Gastrocnemius medialis (tissue), 4 donors: ENCODE results near the gene ISOC1.

ENCODE experiments used
- POLR2A ChIP-seq, 2 donors: fragments of 450-650 bp; IDR thresholded peaks; one replicate each; pipeline ENCODE4 v1.6.1; 2017; ENCODE audit warnings: antibody characterized with exemption in 2 of 2, mild to moderate bottlenecking in 2 of 2, moderate library complexity in 2 of 2
- TF ChIP-seq, protein P1 (sequence below), 5 experiments: fragments of 450-650 bp in 3 of 5; fragments of 200-600 bp in 2 of 5; sonication (generic) in 2 of 5; IDR thresholded peaks in 4 of 5; conservative IDR thresholded peaks in 1 of 5; 1 replicate in 4 of 5; 2 replicates in 1 of 5; pipeline ENCODE4 v1.5.1; 2016 to 2019; ENCODE audit warnings: antibody characterized with exemption in 5 of 5, mild to moderate bottlenecking in 3 of 5, moderate library complexity in 3 of 5

GRCh38 chr5:129074903-129075302, 19.6 kb upstream of the ISOC1 start:
- no peak for TF ChIP-seq POLR2A (IDR thresholded peaks at IDR 0.05)
- TF ChIP-seq, protein P1, sequence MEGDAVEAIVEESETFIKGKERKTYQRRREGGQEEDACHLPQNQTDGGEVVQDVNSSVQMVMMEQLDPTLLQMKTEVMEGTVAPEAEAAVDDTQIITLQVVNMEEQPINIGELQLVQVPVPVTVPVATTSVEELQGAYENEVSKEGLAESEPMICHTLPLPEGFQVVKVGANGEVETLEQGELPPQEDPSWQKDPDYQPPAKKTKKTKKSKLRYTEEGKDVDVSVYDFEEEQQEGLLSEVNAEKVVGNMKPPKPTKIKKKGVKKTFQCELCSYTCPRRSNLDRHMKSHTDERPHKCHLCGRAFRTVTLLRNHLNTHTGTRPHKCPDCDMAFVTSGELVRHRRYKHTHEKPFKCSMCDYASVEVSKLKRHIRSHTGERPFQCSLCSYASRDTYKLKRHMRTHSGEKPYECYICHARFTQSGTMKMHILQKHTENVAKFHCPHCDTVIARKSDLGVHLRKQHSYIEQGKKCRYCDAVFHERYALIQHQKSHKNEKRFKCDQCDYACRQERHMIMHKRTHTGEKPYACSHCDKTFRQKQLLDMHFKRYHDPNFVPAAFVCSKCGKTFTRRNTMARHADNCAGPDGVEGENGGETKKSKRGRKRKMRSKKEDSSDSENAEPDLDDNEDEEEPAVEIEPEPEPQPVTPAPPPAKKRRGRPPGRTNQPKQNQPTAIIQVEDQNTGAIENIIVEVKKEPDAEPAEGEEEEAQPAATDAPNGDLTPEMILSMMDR (IDR thresholded peaks at IDR 0.05 in 4 of 5, conservative IDR thresholded peaks at IDR 0.05 in 1 of 5), result no peak
